ENCODE measurements around the gene INSL6. TPM values are rescaled to one million over a fixed set of nuclear protein-coding genes. Genes with fewer than 3 reads are reported as not detected.
"Not testable (repeated sequence)": the region's sequence is repeated elsewhere in the genome, so short reads cannot be mapped to it uniquely, and the experiment has no call there.

INSL6 gene
- 0.10 TPM for polyA plus RNA-seq (2013, experiment 1 of 2; ENCODE audit: insufficient read length)
- not detected for polyA plus RNA-seq (2013, experiment 2 of 2; ENCODE audit: insufficient read length)

GRCh38 chr9:5185220-5185840, at the start of gene INSL6:
Gene INSL6 (minus strand): TSS chr9:5185639. CDS start chr9:5185602, 37 bp downstream.
- DNase-seq, result no peak

- peak; percentile 1 for DNase-seq
Measured at GRCh38 chr9:5231212-5231611, 45.8 kb upstream of the INSL6 start, which contains the start of gene INSL4. Gene INSL4 (plus strand): TSS chr9:5231419. CDS start chr9:5231524, 105 bp downstream.

- no peak for DNase-seq
Measured at GRCh38 chr9:5230554-5230953, 45.1 kb upstream of the INSL6 start.

- no peak for DNase-seq
Measured at GRCh38 chr9:5205071-5205470, 19.6 kb upstream of the INSL6 start.

- DNase-seq, result no peak
Measured at GRCh38 chr9:5195463-5195862, 10.0 kb upstream of the INSL6 start.

- no peak for DNase-seq
Measured at GRCh38 chr9:5193345-5193744, 7.9 kb upstream of the INSL6 start.

GRCh38 chr9:5191985-5192384, 6.5 kb upstream of the INSL6 start:
- no peak for DNase-seq

GRCh38 chr9:5188060-5188984, 2.9 kb upstream of the INSL6 start:
- no peak for DNase-seq

- peak; percentile 53 for DNase-seq
Measured at GRCh38 chr9:5186416-5187169, 1.2 kb upstream of the INSL6 start.

GRCh38 chr9:5184776-5185175, 663 bp downstream of the INSL6 start:
- DNase-seq, result no peak

- DNase-seq, result not testable (repeated sequence)
Measured at GRCh38 chr9:5180631-5181030, 4.8 kb downstream of the INSL6 start.

GRCh38 chr9:5178126-5178805, 7.2 kb downstream of the INSL6 start:
- DNase-seq, result no peak

GRCh38 chr9:5146241-5146640, 39.2 kb downstream of the INSL6 start:
- DNase-seq, result no peak

GRCh38 chr9:5144217-5144616, 41.2 kb downstream of the INSL6 start:
- DNase-seq, result no peak

- DNase-seq, result peak; percentile 5
Measured at GRCh38 chr9:5140151-5140550, 45.3 kb downstream of the INSL6 start.

GRCh38 chr9:5122516-5122915, 62.9 kb downstream of the INSL6 start:
- no peak for DNase-seq

- no peak for DNase-seq
Measured at GRCh38 chr9:5122116-5122515, 63.3 kb downstream of the INSL6 start.

GRCh38 chr9:5113994-5114748, 71.3 kb downstream of the INSL6 start:
- no peak for DNase-seq
